ENCODE data around the gene TSKU.
"Not testable (repeated sequence)": the region's sequence is repeated elsewhere in the genome, so short reads cannot be mapped to it uniquely, and the experiment has no call there.

Gene TSKU

GRCh38 chr11:76824083-76824939 lies 41.2 kb downstream of the TSKU start:
- no peaks in the 10 kb centered on the region for H3K9me2 ChIP-seq (replicated peaks; ENCODE audit: low read depth, low read length)
- no peak overlapping the region for H3K9ac ChIP-seq (ENCODE audit: low read depth, low read length, poor library complexity, severe bottlenecking)
- H3K4me3 ChIP-seq (ENCODE audit: low read length, poor library complexity, severe bottlenecking), result no peak overlapping the region
- TF ChIP-seq EZH2phosphoT487 (IDR thresholded peaks at IDR 0.05; ENCODE audit: borderline replicate concordance) (no peak), CTCF (conservative IDR thresholded peaks at IDR 0.05; ENCODE audit: low read length) (no peak)
- H4K20me1 ChIP-seq (ENCODE audit: insufficient read depth, low read length, poor library complexity, severe bottlenecking), result no peaks in the 10 kb centered on the region
- H3K4me2 ChIP-seq (ENCODE audit: low read depth, low read length, poor library complexity, severe bottlenecking), result no peak overlapping the region
- H3K9me3 ChIP-seq (ENCODE audit: insufficient read depth, low read depth, low read length), result no peaks in the 10 kb centered on the region
- H3F3A ChIP-seq (ENCODE audit: low read depth), result no peaks in the 10 kb centered on the region
- peaks cover 6% of the 10 kb centered on the region for H3K4me1 ChIP-seq (ENCODE audit: insufficient read depth, low read length, poor library complexity, severe bottlenecking)
- H3K27me3 ChIP-seq (ENCODE audit: insufficient read depth, low read length, poor library complexity, severe bottlenecking), result no peaks in the 10 kb centered on the region
- no peaks in the 10 kb centered on the region for H3K36me3 ChIP-seq (ENCODE audit: insufficient read depth, low read length)
- H2AFZ ChIP-seq (ENCODE audit: low read length), result no peak overlapping the region
- no peaks in the 10 kb centered on the region for H3K79me2 ChIP-seq (ENCODE audit: insufficient read depth, low read length)

GRCh38 chr11:76824980-76825725 lies 42.0 kb downstream of the TSKU start:
- peak overlapping the region; percentile 64 for H2AFZ ChIP-seq (ENCODE audit: low read length)
- no peaks in the 10 kb centered on the region for H3K27me3 ChIP-seq (ENCODE audit: insufficient read depth, low read length, poor library complexity, severe bottlenecking)
- H3K9me3 ChIP-seq (ENCODE audit: insufficient read depth, low read depth, low read length), result no peaks in the 10 kb centered on the region
- H3K4me3 ChIP-seq (ENCODE audit: low read length, poor library complexity, severe bottlenecking), result no peak overlapping the region
- no peak overlapping the region for H3K9ac ChIP-seq (ENCODE audit: low read depth, low read length, poor library complexity, severe bottlenecking)
- peaks cover 6% of the 10 kb centered on the region for H3K4me1 ChIP-seq (ENCODE audit: insufficient read depth, low read length, poor library complexity, severe bottlenecking)
- H3F3A ChIP-seq (ENCODE audit: low read depth), result no peaks in the 10 kb centered on the region
- TF ChIP-seq EZH2phosphoT487 (IDR thresholded peaks at IDR 0.05; ENCODE audit: borderline replicate concordance) (no peak), CTCF (conservative IDR thresholded peaks at IDR 0.05; ENCODE audit: low read length) (no peak)
- H3K4me2 ChIP-seq (ENCODE audit: low read depth, low read length, poor library complexity, severe bottlenecking), result peak overlapping the region; percentile 0
- H3K36me3 ChIP-seq (ENCODE audit: insufficient read depth, low read length), result no peaks in the 10 kb centered on the region
- no peaks in the 10 kb centered on the region for H3K9me2 ChIP-seq (replicated peaks; ENCODE audit: low read depth, low read length)
- H3K79me2 ChIP-seq (ENCODE audit: insufficient read depth, low read length), result no peaks in the 10 kb centered on the region
- no peaks in the 10 kb centered on the region for H4K20me1 ChIP-seq (ENCODE audit: insufficient read depth, low read length, poor library complexity, severe bottlenecking)

GRCh38 chr11:76825726-76826396 lies 42.7 kb downstream of the TSKU start:
- Histone ChIP-seq H3K4me3 (ENCODE audit: low read length, poor library complexity, severe bottlenecking) (no peak overlapping the region), H3K79me2 (ENCODE audit: insufficient read depth, low read length) (no peaks in the 10 kb centered on the region), H3K36me3 (ENCODE audit: insufficient read depth, low read length) (no peaks in the 10 kb centered on the region), H2AFZ (ENCODE audit: low read length) (peak overlapping the region; percentile 64), H3F3A (ENCODE audit: low read depth) (no peaks in the 10 kb centered on the region), H3K9ac (ENCODE audit: low read depth, low read length, poor library complexity, severe bottlenecking) (no peak overlapping the region), H3K9me2 (replicated peaks; ENCODE audit: low read depth, low read length) (no peaks in the 10 kb centered on the region), H3K4me2 (ENCODE audit: low read depth, low read length, poor library complexity, severe bottlenecking) (peak overlapping the region; percentile 0), H4K20me1 (ENCODE audit: insufficient read depth, low read length, poor library complexity, severe bottlenecking) (no peaks in the 10 kb centered on the region), H3K9me3 (ENCODE audit: insufficient read depth, low read depth, low read length) (no peaks in the 10 kb centered on the region), H3K27me3 (ENCODE audit: insufficient read depth, low read length, poor library complexity, severe bottlenecking) (no peaks in the 10 kb centered on the region), H3K4me1 (ENCODE audit: insufficient read depth, low read length, poor library complexity, severe bottlenecking) (peaks cover 6% of the 10 kb centered on the region)
- no peak for TF ChIP-seq CTCF (conservative IDR thresholded peaks at IDR 0.05; ENCODE audit: low read length)
- TF ChIP-seq EZH2phosphoT487 (IDR thresholded peaks at IDR 0.05; ENCODE audit: borderline replicate concordance), result no peak

- not testable (repeated sequence) for H4K20me1 ChIP-seq (ENCODE audit: insufficient read depth, low read length, poor library complexity, severe bottlenecking); H3K4me2 ChIP-seq (ENCODE audit: low read depth, low read length, poor library complexity, severe bottlenecking); H3K36me3 ChIP-seq (ENCODE audit: insufficient read depth, low read length)
Observed at GRCh38 chr11:76826508-76826907, 43.4 kb downstream of the TSKU start.

GRCh38 chr11:76827005-76827404 lies 43.8 kb downstream of the TSKU start:
- H3K79me2 ChIP-seq (ENCODE audit: insufficient read depth, low read length); H3K4me3 ChIP-seq (ENCODE audit: low read length, poor library complexity, severe bottlenecking); H3K27me3 ChIP-seq (ENCODE audit: insufficient read depth, low read length, poor library complexity, severe bottlenecking); H4K20me1 ChIP-seq (ENCODE audit: insufficient read depth, low read length, poor library complexity, severe bottlenecking); H3K9me2 ChIP-seq (replicated peaks; ENCODE audit: low read depth, low read length); H3K4me1 ChIP-seq (ENCODE audit: insufficient read depth, low read length, poor library complexity, severe bottlenecking); H3K4me2 ChIP-seq (ENCODE audit: low read depth, low read length, poor library complexity, severe bottlenecking); H3K36me3 ChIP-seq (ENCODE audit: insufficient read depth, low read length); H2AFZ ChIP-seq (ENCODE audit: low read length); H3K9ac ChIP-seq (ENCODE audit: low read depth, low read length, poor library complexity, severe bottlenecking); H3F3A ChIP-seq (ENCODE audit: low read depth); H3K9me3 ChIP-seq (ENCODE audit: insufficient read depth, low read depth, low read length): not testable (repeated sequence)

More at GRCh38 chr11:76826508-76826907, 43.4 kb downstream of the TSKU start:
- H3K27me3 ChIP-seq (ENCODE audit: insufficient read depth, low read length, poor library complexity, severe bottlenecking); H3F3A ChIP-seq (ENCODE audit: low read depth); H3K4me3 ChIP-seq (ENCODE audit: low read length, poor library complexity, severe bottlenecking); H3K4me1 ChIP-seq (ENCODE audit: insufficient read depth, low read length, poor library complexity, severe bottlenecking); H3K9me3 ChIP-seq (ENCODE audit: insufficient read depth, low read depth, low read length); H3K79me2 ChIP-seq (ENCODE audit: insufficient read depth, low read length); H3K9ac ChIP-seq (ENCODE audit: low read depth, low read length, poor library complexity, severe bottlenecking); H3K9me2 ChIP-seq (replicated peaks; ENCODE audit: low read depth, low read length); H2AFZ ChIP-seq (ENCODE audit: low read length): not testable (repeated sequence)

Data from Loucy (cell line).